GM12875 (cell line): ENCODE results near the gene BPIFB4.

ENCODE experiments used
- H3K4me3 ChIP-seq: one replicate; pipeline ENCODE4 v1.5.1; 2011; ENCODE audit warnings: low read depth, low read length, control low read depth
- TF ChIP-seq, protein P1 (sequence below): IDR thresholded peaks from 2 replicates; pipeline ENCODE4 v1.5.1; 2011; ENCODE audit warnings: low read depth, mild to moderate bottlenecking, control low read depth, inconsistent platforms, low read length, moderate library complexity, borderline replicate concordance; ENCODE audit not compliant: insufficient read depth

BPIFB4 gene

DNA sequence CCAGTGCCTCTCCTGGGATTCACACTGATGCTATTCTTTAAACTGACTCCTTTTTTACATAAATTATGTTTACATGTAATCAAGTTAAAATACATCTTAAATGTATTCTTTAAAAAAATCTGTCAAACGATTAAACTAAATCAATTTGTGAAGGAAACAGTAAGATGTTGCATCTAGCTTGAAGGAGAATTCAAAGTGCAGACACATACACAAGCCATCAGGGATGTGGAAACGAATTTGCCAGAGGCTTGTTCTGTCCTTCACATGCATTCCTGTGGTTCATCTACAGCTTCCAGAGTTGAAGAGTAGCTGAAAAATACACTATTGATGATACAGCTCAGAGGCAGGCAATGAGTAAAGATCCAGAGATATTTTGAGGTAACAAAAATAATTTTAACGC lies 33.0 kb upstream of the BPIFB4 start:
- TF ChIP-seq, protein P1, sequence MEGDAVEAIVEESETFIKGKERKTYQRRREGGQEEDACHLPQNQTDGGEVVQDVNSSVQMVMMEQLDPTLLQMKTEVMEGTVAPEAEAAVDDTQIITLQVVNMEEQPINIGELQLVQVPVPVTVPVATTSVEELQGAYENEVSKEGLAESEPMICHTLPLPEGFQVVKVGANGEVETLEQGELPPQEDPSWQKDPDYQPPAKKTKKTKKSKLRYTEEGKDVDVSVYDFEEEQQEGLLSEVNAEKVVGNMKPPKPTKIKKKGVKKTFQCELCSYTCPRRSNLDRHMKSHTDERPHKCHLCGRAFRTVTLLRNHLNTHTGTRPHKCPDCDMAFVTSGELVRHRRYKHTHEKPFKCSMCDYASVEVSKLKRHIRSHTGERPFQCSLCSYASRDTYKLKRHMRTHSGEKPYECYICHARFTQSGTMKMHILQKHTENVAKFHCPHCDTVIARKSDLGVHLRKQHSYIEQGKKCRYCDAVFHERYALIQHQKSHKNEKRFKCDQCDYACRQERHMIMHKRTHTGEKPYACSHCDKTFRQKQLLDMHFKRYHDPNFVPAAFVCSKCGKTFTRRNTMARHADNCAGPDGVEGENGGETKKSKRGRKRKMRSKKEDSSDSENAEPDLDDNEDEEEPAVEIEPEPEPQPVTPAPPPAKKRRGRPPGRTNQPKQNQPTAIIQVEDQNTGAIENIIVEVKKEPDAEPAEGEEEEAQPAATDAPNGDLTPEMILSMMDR: no peak
- H3K4me3 ChIP-seq: no peak overlapping the region

DNA sequence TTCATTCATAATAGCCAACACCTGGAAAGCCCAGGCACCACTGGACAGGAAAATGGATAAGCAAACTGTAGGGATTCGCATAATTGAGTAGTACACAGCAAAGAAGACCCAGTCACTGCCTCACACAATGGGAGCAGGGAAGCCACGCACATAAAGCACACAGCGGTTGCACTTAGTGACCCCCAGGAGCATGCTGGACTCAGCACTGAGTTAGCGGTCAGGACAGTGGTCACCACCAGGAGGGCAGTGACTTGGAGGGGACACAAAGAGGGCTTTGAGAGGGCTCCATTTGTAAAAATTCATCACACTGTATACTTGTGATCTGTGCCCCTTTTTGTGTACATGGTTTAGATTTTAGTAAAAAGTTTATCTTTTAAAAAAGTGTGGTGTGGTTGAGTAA lies 28.1 kb upstream of the BPIFB4 start:
- no peak overlapping the region for H3K4me3 ChIP-seq
- TF ChIP-seq, protein P1: no peak

DNA sequence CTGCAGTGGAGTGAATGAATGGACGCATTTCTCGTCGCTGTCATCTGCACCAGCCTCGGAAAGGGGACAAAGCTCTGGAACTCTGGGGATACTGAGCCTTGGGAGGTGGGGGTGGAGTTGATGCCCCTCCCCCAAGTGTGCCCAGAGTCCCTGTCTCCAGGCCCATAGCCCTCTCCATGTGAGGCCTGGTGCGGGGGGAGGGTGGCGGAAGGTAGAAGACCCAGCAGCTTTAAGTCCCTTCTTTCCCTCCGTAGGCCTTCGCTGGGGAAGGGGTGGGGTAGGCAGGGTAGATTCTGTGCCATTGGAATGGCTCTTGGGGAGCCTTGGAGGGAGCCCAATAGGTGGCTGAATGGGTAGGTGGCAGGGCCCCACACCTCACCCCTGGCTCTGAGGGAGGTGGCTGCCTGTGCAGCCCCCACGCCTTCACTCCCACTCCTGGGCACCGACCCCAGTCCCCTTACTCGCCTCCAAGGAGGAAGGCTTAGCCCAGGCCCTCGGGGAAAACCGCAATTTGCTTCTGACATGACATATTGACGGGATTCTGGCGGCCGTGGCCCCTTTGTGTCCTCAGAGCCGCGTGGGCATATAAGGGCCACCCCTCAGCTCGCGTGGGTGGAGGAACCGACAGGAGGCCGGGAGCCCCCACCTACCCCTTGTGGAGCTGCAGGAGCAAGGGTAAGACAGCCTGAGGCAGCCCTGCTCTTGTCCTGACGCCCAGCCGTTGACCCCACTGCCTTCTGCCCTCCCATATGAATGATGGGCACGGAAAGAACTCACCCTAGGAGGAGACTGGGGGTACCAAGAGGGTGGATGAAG lies 25.9 kb upstream of the BPIFB4 start, which contains the start of gene BPIFB3:
Gene BPIFB3, plus strand, starts transcription at position 613 of the 816 bp plus-strand sequence. CDS start 1,533 bp downstream, outside the sequence.
- no peak within 1 kb of the TSS for H3K4me3 ChIP-seq
- TF ChIP-seq, protein P1: no peak

DNA sequence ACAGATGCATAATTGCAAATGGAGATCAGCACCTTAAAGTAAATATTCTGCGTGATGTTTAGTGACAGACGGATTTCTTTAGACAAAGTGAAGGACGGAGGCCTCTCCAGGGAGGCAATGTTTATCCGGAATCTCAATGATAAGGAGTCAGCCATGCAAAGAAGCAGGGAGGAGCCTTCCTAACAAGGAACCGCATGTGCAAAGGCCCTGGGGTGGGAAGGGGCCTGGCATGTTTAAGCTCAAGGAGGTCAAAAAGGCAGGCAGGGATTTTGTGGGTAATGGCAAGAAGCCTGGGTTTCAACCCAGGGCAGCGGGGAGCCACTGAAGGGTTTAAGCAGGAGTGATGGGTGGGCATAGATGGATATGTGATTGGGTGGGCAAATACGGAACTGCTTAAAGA lies 25.1 kb upstream of the BPIFB4 start:
- TF ChIP-seq, protein P1: no peak
- no peak overlapping the region for H3K4me3 ChIP-seq

DNA sequence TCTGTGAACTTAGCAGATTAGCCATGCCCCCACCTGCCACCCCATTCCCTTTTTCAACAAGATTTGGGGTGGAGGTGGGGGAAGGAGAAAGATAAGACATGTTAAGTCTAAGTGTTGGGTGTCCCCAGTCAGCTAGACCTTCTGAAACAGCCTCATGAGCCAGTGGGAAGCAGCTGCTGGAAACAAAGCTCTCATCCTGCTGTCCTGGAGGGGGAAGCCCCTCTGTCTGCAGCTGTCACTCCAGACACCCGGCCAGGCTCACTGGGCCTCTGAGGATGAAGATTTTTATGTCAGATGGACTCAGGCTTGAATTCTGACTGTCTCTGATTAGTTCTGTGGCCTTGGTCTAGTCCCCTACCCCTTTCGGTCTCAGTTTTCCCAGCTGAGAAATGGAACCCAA lies 24.7 kb upstream of the BPIFB4 start:
- H3K4me3 ChIP-seq: no peak overlapping the region
- TF ChIP-seq, protein P1: no peak

DNA sequence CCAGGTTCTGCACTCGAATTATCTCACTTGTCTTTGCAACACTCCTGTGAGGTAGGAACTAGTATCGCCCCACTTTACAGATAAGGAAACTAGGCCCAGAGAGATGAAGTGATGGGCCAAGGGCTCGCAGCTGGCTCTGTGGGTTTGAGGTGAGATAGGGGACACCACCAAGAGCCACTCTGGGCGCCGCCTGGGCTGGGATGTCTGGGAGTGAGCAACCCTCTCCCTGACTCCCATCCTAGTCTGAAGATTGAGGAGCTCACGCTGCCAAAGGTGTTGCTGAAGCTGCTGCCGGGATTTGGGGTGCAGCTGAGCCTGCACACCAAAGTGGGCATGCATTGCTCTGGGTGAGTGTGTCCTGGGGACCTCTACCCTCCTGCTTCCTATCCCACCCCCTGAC lies 20.3 kb upstream of the BPIFB4 start:
- TF ChIP-seq, protein P1: no peak
- H3K4me3 ChIP-seq: no peak overlapping the region
